CD14-positive monocyte (primary cell): Measurements from ENCODE around the gene RAMACL. TPM values are rescaled to one million over a fixed set of nuclear protein-coding genes. Genes with fewer than 3 reads are reported as not detected.

Experiments used
- DNase-seq, 3 donors: peaks; one replicate each; pipeline ENCODE4 v3.0.0-alpha.2; 2011 to 2022
- H2AFZ ChIP-seq: 2 replicates; pipeline ENCODE4 v1.6.0; 2012; ENCODE audit warnings: mild to moderate bottlenecking, low read depth, low read length, inconsistent platforms; ENCODE audit not compliant: insufficient read depth, poor library complexity, severe bottlenecking
- H3K27ac ChIP-seq, 2 donors: 1 replicate in 1 of 2; 2 replicates in 1 of 2; pipeline ENCODE4 v1.5.1; 2012 to 2013; ENCODE audit warnings: low read length in 2 of 2, control low read depth in 1 of 2, inconsistent platforms in 1 of 2, low read depth in 1 of 2, mild to moderate bottlenecking in 1 of 2
- H3K27me3 ChIP-seq, 2 donors: one replicate each; pipeline versions ENCODE4 v1.6.0 to v1.6.1; 2011 to 2013; ENCODE audit warnings: low read length in 2 of 2; ENCODE audit not compliant: control insufficient read depth in 2 of 2, insufficient read depth in 2 of 2
- H3K36me3 ChIP-seq, 2 donors: replicated peaks in 1 of 2; 1 replicate in 1 of 2; 2 replicates in 1 of 2; pipeline versions ENCODE4 v1.5.1 to v1.6.1; 2012 to 2013; ENCODE audit warnings: low read length in 2 of 2, control low read depth in 1 of 2, inconsistent platforms in 1 of 2, mild to moderate bottlenecking in 1 of 2; ENCODE audit not compliant: insufficient read depth in 2 of 2, control insufficient read depth in 1 of 2
- H3K4me1 ChIP-seq, 2 donors: 1 replicate in 1 of 2; 2 replicates in 1 of 2; pipeline versions ENCODE4 v1.5.1 to v1.6.1; 2012 to 2013; ENCODE audit warnings: low read length in 2 of 2, control low read depth in 1 of 2, inconsistent platforms in 1 of 2, mild to moderate bottlenecking in 1 of 2, moderate library complexity in 1 of 2; ENCODE audit not compliant: insufficient read depth in 2 of 2, control insufficient read depth in 1 of 2
- H3K4me2 ChIP-seq: replicated peaks from 2 replicates; pipeline ENCODE3; 2012; ENCODE audit warnings: low read length, moderate library complexity, mild to moderate bottlenecking; ENCODE audit not compliant: poor library complexity, severe bottlenecking; ENCODE audit errors: extremely low read depth
- H3K4me3 ChIP-seq, 3 experiments: fragments of 200-600 bp in 1 of 3; sonication (generic) in 1 of 3; replicated peaks in 1 of 3; 1 replicate in 2 of 3; 2 replicates in 1 of 3; pipeline ENCODE4 v1.5.1; 2011 to 2013; ENCODE audit warnings: low read length in 3 of 3, mild to moderate bottlenecking in 3 of 3, control low read depth in 2 of 3, low read depth in 2 of 3, inconsistent platforms in 1 of 3, moderate library complexity in 1 of 3
- H3K79me2 ChIP-seq: 2 replicates; pipeline ENCODE4 v1.6.0; 2012; ENCODE audit warnings: mild to moderate bottlenecking, control low read depth, inconsistent platforms, low read length, moderate library complexity; ENCODE audit not compliant: insufficient read depth
- H3K9ac ChIP-seq: 2 replicates; pipeline ENCODE4 v1.6.0; 2017; ENCODE audit warnings: low read length, mild to moderate bottlenecking; ENCODE audit not compliant: insufficient read depth, poor library complexity, severe bottlenecking
- H3K9me3 ChIP-seq, 2 donors: replicated peaks in 1 of 2; 1 replicate in 1 of 2; 2 replicates in 1 of 2; pipeline versions ENCODE4 v1.5.1 to v1.6.1; 2012 to 2013; ENCODE audit warnings: low read length in 2 of 2, control low read depth in 1 of 2; ENCODE audit not compliant: control insufficient read depth in 1 of 2, insufficient read depth in 1 of 2
- H4K20me1 ChIP-seq: 2 replicates; pipeline ENCODE4 v1.6.0; 2012; ENCODE audit warnings: mild to moderate bottlenecking, low read length, control low read depth, moderate library complexity; ENCODE audit not compliant: insufficient read depth
- H3K27ac Mint-ChIP-seq, 7 donors: one replicate each; pipeline ENCODE4 v1.8.0; 2020; ENCODE audit warnings: mild to moderate bottlenecking in 7 of 7, mixed read lengths in 7 of 7, moderate library complexity in 6 of 7, inconsistent platforms in 2 of 7
- H3K27me3 Mint-ChIP-seq, 3 donors: one replicate each; pipeline ENCODE4 v1.8.0; 2021 to 2022; ENCODE audit warnings: low read depth in 3 of 3, mild to moderate bottlenecking in 3 of 3, mixed read lengths in 3 of 3, moderate library complexity in 3 of 3, inconsistent platforms in 1 of 3
- H3K36me3 Mint-ChIP-seq, 2 donors: one replicate each; pipeline ENCODE4 v1.8.0; 2020; ENCODE audit warnings: mixed read lengths in 2 of 2, inconsistent platforms in 1 of 2, mild to moderate bottlenecking in 1 of 2
- H3K4me1 Mint-ChIP-seq: one replicate; pipeline ENCODE4 v1.8.0; 2020; ENCODE audit warnings: mild to moderate bottlenecking, mixed read lengths
- H3K4me3 Mint-ChIP-seq, 2 donors: one replicate each; pipeline ENCODE4 v1.8.0; 2020; ENCODE audit warnings: mild to moderate bottlenecking in 2 of 2, mixed read lengths in 2 of 2, moderate library complexity in 1 of 2
- H3K9me3 Mint-ChIP-seq, 7 donors: one replicate each; pipeline ENCODE4 v1.8.0; 2020 to 2022; ENCODE audit warnings: mixed read lengths in 7 of 7, mild to moderate bottlenecking in 6 of 7, moderate library complexity in 6 of 7, inconsistent platforms in 2 of 7
- WGBS: methylation state at CpG from one replicate; pipeline ENCODE4 v1.1.5; 2013; ENCODE audit warnings: missing lambda C conversion rate; ENCODE audit not compliant: insufficient coverage; 5-methylcytosine and 5-hydroxymethylcytosine counted together
- intact Hi-C, 2 donors: fragments of 100-400 bp; cut with micrococcal nuclease; formaldehyde crosslinking; loops; one replicate each; pipeline versions ENCODE4 v1.15.0 to v1.15.1; 2023
- polyA plus RNA-seq, 3 donors: library from polyadenylated mRNA; depleted of rRNA in 1 of 3; unstranded in 2 of 3; stranded (reverse) in 1 of 3; fragments of 300-500 nt in 2 of 3; fragments of >200 nt in 1 of 3; fragmentation: Illumina TruSeq in 2 of 3; gene quantifications; 1 replicate in 2 of 3; 2 replicates in 1 of 3; pipeline ENCODE4 v1.2.3, GENCODE V29; 2012 to 2021
- TF ChIP-seq, protein P1 (sequence below): fragments of 200-600 bp; IDR thresholded peaks from one replicate; pipeline ENCODE4 v1.8.0; 2022; ENCODE audit warnings: antibody characterized with exemption, mild to moderate bottlenecking

Gene RAMACL
- polyA plus RNA-seq, 3 donors, result 0.05 to 0.33 (median 0.11) TPM

DNA sequence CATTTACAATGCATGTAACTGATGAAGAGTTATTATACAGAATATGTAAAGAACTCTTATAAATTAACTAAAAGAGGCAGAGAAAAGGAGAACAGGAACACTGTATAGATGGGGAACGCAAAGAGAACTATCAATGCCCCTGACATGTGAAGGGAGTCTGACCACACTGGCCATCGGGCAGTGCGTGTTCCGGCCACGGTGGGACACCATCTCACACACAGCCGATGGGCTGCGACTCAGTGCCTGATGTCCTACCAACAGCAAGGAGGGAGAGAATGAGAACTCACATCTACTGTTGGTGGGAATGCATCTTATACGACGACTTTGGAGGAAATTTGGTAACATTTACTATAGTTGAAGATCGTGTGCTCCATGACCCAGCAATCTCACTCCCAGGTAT is 15.5 kb upstream of the RAMACL start:
- peaks cover 0 to 2% (median 0%) of the 10 kb centered on the region in 7 donors for H3K9me3 Mint-ChIP-seq
- H3K4me3 Mint-ChIP-seq, result peak overlapping the region in 1 of 2 donors; percentile 0
- 98% methylated on average over 6 of the region's 10 CpGs for WGBS
- intact Hi-C loops, result no loop called here
- Histone ChIP-seq H4K20me1 (no peaks in the 10 kb centered on the region), H3K27me3 (no peaks in the 10 kb centered on the region), H3K9me3 (no peaks in the 10 kb centered on the region), H3K27ac (no peak overlapping the region), H3K9ac (no peak overlapping the region), H2AFZ (no peak overlapping the region), H3K79me2 (no peaks in the 10 kb centered on the region), H3K4me2 (no peak overlapping the region), H3K36me3 (no peaks in the 10 kb centered on the region), H3K4me3 (no peak overlapping the region), H3K4me1 (peaks cover 25 to 26% of the 10 kb centered on the region in 2 donors)
- peaks cover 2 to 9% (median 3%) of the 10 kb centered on the region in 3 donors for H3K27me3 Mint-ChIP-seq
- no peak for DNase-seq
- peaks cover 31% of the 10 kb centered on the region for H3K4me1 Mint-ChIP-seq
- no peaks in the 10 kb centered on the region for H3K36me3 Mint-ChIP-seq
- no peak overlapping the region for H3K27ac Mint-ChIP-seq
- TF ChIP-seq, protein P1, sequence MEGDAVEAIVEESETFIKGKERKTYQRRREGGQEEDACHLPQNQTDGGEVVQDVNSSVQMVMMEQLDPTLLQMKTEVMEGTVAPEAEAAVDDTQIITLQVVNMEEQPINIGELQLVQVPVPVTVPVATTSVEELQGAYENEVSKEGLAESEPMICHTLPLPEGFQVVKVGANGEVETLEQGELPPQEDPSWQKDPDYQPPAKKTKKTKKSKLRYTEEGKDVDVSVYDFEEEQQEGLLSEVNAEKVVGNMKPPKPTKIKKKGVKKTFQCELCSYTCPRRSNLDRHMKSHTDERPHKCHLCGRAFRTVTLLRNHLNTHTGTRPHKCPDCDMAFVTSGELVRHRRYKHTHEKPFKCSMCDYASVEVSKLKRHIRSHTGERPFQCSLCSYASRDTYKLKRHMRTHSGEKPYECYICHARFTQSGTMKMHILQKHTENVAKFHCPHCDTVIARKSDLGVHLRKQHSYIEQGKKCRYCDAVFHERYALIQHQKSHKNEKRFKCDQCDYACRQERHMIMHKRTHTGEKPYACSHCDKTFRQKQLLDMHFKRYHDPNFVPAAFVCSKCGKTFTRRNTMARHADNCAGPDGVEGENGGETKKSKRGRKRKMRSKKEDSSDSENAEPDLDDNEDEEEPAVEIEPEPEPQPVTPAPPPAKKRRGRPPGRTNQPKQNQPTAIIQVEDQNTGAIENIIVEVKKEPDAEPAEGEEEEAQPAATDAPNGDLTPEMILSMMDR, result no peak

DNA sequence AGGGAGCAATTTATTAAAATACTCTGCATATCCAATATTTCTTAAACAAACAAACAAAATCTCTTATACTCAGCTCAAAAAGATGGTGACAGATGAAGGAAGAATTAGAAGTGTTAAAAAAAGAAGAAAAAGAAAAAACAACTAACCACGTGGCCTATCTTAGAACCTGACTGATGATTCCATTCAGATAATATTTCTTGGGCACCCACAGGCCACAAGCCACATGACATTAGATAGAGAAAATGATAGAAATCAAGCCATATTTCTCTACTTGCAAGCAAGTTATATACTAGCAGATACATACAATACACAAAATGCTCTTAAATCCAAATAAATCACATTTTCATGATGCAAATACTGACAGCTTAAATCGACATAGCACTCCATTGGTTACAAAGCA is 14.5 kb upstream of the RAMACL start:
- TF ChIP-seq, protein P1, result no peak
- no peaks in the 10 kb centered on the region for H3K79me2 ChIP-seq

More for the DNA sequence above, 14.5 kb upstream of the RAMACL start:
- H3K4me2 ChIP-seq, result no peak overlapping the region
- Mint-ChIP-seq H3K4me1 (peaks cover 31% of the 10 kb centered on the region), H3K4me3 (no peak overlapping the region), H3K36me3 (no peaks in the 10 kb centered on the region), H3K27ac (no peak overlapping the region), H3K9me3 (peaks cover 0 to 2% (median 0%) of the 10 kb centered on the region in 7 donors), H3K27me3 (peaks cover 3 to 10% (median 3%) of the 10 kb centered on the region in 3 donors)
- no peak overlapping the region for H3K27ac ChIP-seq
- H3K9me3 ChIP-seq, result no peaks in the 10 kb centered on the region
- no peak overlapping the region for H3K9ac ChIP-seq
- intact Hi-C loops, result no loop called here
- H3K27me3 ChIP-seq, result no peaks in the 10 kb centered on the region
- H3K4me3 ChIP-seq, result no peak overlapping the region
- WGBS, result no CpG with 5 or more reads among the region's 2 CpGs
- no peaks in the 10 kb centered on the region for H4K20me1 ChIP-seq
- H3K36me3 ChIP-seq, result no peaks in the 10 kb centered on the region
- H3K4me1 ChIP-seq, result peaks cover 25 to 26% of the 10 kb centered on the region in 2 donors
- no peak overlapping the region for H2AFZ ChIP-seq
- no peak for DNase-seq
